COLO829 (cell line): ENCODE measurements around the gene TOM1.

Experiments used
- DNase-seq: peaks from one replicate; pipeline ENCODE4 v3.0.0; 2012; ENCODE audit warnings: low spot score

Gene TOM1

DNA sequence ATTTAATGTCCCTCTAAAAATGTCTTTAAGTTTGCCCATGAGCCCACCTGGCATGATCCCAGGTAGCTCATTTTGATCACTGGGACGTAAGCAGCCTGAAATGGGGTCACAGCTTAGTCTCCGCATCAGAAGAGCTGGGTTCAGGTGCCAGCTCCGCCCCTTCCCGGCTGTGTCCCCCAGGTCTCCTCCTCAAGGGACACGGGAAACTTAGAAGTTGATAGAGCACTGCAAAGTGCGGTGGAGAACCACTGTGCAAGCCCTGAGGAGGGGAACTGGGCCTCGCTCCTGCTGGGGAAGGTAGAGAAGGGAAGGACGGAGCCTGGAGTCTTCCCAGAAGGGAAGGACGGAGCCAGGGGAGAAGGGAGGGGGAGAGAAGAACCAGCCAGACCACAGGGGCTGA, 7.7 kb downstream of the TOM1 start:
- DNase-seq = no peak

GRCh38 chr22:35307892-35308291, 8.2 kb downstream of the TOM1 start:
- DNase-seq = no peak

DNA sequence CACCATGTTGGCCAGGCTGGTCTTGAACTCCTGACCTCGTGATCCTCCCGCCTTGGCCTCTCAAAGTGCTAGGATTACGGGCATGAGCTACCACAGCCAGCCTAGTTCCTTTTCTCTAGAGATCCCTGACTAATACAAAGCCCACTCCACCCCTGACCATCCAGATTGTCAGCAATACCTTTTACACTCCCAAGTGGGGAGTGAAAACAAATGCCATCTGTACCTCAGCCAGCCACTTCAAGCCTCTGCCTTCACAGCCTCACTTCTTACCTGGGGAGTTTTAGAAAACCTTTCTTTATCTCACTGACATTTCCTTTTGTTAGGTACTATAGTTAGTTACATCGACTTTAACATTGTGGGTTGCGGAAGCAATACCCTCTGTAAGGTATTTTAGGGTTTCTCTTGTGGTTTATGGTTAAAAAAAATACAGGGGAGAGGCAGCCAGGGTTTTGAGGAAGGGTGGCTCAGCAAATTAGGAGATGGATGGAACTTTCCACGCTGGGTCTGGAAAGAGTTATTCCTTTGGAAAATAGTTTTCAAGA, 8.9 kb downstream of the TOM1 start:
- DNase-seq = no peak

GRCh38 chr22:35310556-35311550, 11.2 kb downstream of the TOM1 start:
- no peak for DNase-seq

GRCh38 chr22:35311551-35311999, 11.9 kb downstream of the TOM1 start:
- DNase-seq = no peak

DNA sequence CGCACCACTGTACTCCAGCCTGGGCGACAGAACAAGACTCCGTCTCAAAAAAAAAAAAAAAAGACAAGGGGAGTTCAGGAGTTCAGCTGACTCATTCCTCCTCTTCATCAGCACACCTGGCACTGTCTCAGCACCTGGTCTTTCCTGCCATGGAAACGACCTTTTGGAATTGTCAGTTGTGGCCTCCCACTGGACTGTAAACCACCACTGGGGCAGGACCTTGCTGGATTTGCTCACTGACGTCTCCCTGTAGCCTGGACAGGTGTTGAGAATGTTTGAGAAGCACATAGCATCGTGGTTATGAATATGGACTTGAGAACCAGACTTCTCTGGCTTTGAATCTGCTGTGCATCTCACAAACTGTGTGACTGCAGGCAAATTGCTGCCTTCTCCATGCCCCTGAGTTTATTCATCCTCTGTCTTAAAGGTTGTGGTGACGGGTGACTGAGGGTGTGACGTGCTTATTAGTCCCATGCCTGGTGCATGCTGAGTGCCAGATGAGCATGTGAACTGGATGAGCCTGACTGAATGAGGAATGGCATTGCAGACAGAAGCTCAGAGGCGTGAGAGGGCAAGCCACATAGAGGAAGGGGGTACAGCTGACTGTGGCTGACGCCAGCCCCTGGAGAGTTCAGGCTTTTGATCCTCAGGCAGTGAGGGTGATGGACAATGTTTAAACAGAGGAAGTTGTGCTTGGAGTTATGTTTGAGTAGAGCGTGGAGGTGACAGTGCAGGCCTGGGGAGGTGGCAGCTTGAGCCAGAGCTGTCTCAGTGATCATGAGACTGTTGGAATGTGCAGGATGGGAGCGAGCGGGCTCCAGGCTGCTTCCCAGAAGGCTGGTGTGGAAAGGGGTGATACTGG, 12.7 kb downstream of the TOM1 start:
- no peak for DNase-seq

DNA sequence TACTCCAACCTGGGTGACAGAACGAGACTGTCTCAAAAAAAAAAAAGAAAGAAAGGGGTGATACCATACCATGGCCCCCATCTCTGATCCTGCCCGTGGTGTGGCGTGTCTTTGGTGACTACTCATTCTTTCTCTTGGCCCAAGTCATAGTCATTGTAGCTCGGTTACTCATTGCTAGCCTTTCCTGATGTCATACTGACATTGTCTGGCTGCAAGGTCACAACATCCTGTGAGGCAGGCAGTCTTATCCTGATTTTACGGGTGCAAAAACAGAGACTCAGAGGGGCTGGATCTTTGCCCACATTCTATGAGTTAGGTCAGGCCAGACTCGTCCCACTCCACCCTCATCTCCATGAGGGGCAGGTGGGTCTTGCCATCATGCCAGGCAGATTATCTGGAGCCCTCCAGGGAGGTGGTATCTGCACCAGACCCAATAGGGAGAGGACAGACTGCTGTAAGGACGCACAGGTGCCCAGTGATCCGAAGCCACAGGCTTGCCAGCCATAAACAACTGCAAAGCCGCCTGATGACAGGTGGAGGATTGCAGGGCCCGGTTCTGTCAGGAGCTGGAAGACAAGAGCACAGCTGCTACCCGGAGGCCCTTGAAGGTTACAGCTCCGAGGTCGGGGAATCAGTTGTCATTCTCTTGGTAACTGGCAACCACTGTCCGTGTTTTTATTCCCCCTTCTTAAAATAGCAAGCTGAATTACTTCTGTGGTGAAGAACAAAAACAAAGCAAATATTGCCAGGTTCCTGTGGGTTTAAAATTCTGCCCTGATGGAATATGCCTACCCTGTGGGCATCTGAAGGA, 13.8 kb downstream of the TOM1 start:
- no peak for DNase-seq

DNA sequence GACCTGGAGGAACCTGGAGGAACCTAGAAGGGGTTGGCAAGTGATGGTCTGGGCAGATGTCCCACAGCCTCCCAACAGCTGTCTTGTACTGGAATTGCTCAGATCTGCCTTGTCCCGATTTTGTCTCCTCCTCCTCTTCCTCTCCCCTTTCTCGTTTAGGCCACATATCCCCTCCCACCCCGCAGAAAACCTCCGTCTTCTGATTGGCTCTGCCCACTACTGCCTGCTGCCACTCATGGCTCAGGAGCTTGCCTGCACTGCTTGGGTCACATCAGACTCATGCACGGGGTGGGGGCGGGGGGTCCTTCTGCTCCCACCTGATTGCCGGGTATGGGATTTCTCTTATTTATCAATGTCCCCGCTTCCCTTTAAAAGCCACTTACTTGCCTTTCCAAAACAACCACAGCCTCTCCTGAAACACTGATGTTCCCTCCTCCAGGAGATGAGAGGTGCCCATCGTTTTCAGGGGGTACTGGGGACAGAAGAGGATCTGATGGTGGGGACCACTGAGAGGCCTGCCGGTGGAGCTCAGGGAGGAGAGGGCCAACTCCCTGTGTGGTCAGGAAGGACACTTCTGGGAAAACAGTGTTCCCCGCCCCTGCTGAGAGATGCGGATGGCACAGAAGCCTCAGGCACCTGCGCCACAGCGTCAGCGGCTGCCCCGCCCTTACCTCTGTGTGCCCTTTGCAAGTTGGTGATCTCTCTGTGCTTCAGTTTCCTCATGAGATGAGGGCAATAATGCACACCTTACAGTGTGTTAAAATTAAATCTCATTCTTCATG, 14.7 kb downstream of the TOM1 start:
- DNase-seq = no peak

GRCh38 chr22:35315141-35315854, 15.6 kb downstream of the TOM1 start:
- DNase-seq = no peak

DNA sequence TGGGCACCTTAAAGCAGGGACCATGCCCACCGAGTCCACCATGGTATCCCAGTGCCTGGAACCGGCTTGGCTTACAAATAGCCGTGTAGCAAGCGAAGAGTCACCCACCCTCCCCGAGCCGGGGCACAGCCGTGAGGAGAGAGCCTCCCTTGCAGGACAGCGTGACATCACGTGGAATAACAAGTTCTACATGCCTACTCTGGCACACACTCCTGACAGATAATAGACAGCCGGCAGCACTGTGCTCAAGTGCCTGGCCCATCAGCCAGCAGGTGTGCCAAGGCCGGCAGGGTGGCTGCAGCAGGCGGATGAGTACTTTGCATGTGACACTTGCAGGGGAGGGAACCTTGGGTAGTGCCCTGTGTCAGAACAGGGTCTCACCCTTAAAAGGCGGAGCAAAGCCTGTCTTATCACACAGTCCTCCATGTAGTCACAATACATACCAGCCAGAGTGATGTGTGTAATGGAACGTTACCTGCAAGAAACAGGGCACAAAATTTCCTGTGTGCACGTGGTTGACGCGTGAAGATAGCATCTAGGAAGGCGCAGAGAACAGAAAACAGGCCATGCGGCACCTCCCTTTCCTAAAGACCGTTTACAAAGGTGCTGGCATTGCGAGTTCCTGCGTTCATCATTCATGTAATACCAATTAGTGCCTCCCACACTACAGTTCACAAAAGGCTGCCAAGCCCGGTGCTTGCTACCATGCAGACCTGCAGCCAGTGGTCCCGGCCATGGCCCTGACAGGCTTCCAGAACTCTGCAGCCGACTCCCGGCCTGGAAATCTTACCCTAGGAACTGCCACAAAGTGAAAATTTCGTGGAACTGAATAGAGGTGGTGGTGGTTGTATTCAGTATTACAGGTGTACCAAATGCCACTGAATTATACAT, 16.4 kb downstream of the TOM1 start:
- no peak for DNase-seq

DNA sequence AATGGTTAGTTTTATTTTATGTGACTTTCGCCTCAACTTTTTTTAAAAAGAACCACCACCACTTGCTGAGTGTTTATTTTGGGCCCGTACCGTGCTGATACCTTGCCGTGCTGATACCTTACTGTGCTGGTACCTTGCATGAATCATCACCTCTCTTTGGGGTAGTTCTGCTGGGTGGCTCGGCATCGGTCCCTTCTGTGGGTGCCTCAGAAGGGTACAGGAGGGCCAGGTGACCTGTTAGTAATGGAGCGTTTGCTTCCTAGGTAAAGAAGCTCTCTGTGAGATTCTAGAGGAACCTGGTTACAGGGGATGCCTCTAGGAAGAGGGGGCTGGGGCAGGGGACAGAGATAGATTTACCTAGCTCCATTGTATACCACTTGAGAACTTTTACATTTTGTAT, 17.1 kb downstream of the TOM1 start:
- DNase-seq = no peak

GRCh38 chr22:35317680-35318290, 18.1 kb downstream of the TOM1 start:
- DNase-seq = no peak

DNA sequence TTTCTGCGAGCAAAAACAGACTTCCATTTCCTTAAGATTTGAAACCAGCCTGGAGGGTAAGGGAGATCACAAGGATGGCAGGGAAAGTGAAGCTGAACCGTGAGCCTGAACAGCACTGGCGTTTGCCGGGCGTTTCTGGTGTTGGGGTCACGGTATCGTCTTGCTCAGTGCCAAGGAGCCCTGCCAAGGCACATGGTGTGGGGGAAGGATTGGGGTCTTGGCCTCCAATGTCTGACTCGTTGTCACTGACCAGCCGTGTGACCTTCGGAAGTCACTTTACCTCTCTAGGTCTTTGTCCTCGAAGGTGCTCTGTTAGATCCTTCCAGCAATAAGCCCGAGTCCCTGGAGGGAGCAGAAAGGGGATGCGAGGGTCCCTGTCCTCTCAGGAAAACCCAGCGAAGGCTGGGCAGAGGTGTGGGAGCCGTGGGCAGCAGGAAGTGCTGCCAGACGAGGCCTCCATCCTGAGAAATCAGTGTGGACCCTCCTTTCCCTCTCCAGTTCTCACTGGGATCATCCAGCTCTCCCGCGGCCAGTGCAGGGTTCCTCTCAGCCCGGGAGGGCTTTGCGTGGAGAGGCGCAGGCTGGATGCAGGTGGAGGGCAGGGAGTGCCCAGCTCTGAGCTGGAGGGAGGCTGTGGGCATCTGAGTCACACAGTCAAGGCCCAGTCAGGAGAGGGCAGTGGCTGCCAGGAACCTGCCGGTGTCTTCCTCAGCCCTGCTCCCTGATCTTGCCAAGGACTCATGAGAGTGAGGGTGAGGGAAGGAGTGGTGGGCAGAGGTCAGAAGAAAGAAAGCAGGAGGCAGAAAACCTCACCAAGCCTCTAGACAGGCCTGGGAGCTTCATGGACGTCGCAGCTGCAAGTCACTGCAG, 18.9 kb downstream of the TOM1 start:
- no peak for DNase-seq

- no peak for DNase-seq
Observed at GRCh38 chr22:35319244-35319985, 19.7 kb downstream of the TOM1 start.

DNA sequence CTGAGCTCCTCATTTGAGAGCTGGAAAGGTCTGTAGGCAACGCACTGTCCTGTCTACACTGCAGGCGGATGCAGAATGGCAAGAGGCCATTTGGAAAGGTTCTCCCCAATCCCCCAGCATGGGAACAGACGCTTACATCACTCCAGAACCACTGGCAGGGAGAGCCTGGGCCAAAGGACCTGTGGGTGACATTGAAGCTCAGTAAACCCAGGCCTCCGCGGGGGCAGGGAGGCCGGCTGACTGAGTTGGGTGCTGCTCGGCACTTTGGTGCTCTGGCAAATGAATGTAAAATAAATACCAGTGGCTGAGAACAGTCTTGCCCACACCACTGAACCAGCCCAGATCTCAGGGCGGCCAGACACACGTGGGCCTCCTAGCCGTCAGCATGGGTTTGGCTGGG, 22.4 kb downstream of the TOM1 start:
- DNase-seq = no peak

GRCh38 chr22:35322893-35323292, 23.2 kb downstream of the TOM1 start:
- no peak for DNase-seq

DNA sequence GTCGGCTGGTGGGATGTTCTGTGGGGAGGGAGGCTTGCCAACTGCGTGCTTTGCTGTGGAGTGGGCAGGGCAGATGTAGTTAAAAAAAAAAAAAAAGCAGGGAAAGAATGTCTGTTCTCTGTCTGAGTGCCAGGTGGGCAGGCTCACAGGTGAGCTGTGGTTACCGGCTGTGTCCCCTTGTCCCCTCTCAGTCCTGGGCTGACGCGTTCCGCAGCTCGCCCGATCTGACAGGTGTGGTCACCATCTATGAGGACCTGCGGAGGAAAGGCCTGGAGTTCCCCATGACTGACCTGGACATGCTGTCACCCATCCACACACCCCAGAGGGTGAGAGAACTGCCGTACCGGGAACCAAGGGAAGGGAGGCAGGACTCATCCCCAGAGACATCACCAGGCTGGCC, 23.6 kb downstream of the TOM1 start:
- no peak for DNase-seq
